ENCODE data around the gene NEDD4. TPM values are rescaled to one million over a fixed set of nuclear protein-coding genes. Genes with fewer than 3 reads are reported as not detected.

Gene NEDD4
- total and polyA plus RNA-seq, 11 donors: 1.8 to 14.8 (median 8.9) TPM

DNA sequence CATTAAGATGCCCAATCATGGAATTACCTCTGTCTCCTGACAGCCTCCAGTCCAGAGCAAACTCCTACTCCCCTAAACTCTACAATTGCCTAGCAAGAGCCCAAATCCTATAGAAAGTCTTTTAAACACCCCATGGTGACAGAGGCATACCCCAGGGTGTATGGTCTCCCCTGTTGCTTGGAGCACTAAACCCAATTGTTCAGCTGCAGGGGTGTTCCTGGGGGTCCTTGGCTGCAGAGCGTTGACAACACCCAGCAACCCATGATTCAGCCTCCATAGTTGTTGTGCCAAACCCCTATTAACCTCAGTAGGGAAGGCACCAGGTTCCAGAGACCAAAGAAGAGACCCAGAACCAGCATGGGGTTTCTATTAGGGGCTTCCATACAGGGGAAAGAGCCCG, 41.8 kb upstream of the NEDD4 start:
- no peaks in the 10 kb centered on the region for H3K9me3 ChIP-seq
- H3K27me3 ChIP-seq: no peaks in the 10 kb centered on the region
- H3K4me3 ChIP-seq: no peak overlapping the region
- no peaks in the 10 kb centered on the region for H3K36me3 ChIP-seq
- peaks cover 0 to 7% (median 2%) of the 10 kb centered on the region in 12 donors for H3K4me1 ChIP-seq
- DNase-seq (no peak), ATAC-seq (no peak)
- intact Hi-C loops (cut with DNase I): no loop called here
- H3K27ac ChIP-seq: no peak overlapping the region
- WGBS, 4 donors: 83 to 97% (median 90%) methylated on average over 2 of the region's 2 CpGs
- TF ChIP-seq CTCF (IDR thresholded peaks at IDR 0.05) (no peak), POLR2A (IDR thresholded peaks at IDR 0.05) (no peak)

- DNase-seq (no peak), ATAC-seq (no peak)
- Histone ChIP-seq H3K4me1 (peaks cover 0 to under 1% (median 0%) of the 10 kb centered on the region in 12 donors), H3K27me3 (no peaks in the 10 kb centered on the region), H3K4me3 (no peak overlapping the region), H3K9me3 (no peaks in the 10 kb centered on the region), H3K36me3 (no peaks in the 10 kb centered on the region), H3K27ac (no peak overlapping the region)
- TF ChIP-seq POLR2A (IDR thresholded peaks at IDR 0.05) (no peak), CTCF (IDR thresholded peaks at IDR 0.05) (no peak)
- 46 to 94% (median 78%) methylated on average over 1 to 2 of the region's 2 CpGs for WGBS, 4 donors
- intact Hi-C loops (cut with DNase I): no loop called here
Measured at GRCh38 chr15:56034514-56034913, 41.1 kb upstream of the NEDD4 start.

- 95 to 100% (median 98%) methylated on average over 1 of the region's 1 CpG for WGBS, 4 donors
- TF ChIP-seq POLR2A (IDR thresholded peaks at IDR 0.05): no peak
- no peak for TF ChIP-seq CTCF (IDR thresholded peaks at IDR 0.05)
- DNase-seq (no peak), ATAC-seq (no peak)
- Histone ChIP-seq H3K4me1 (no peaks in the 10 kb centered on the region), H3K9me3 (no peaks in the 10 kb centered on the region), H3K36me3 (no peaks in the 10 kb centered on the region), H3K27ac (no peak overlapping the region), H3K27me3 (no peaks in the 10 kb centered on the region), H3K4me3 (no peak overlapping the region)
- intact Hi-C loops (cut with DNase I): no loop called here
Measured at GRCh38 chr15:56032373-56032772, 39.0 kb upstream of the NEDD4 start.

- WGBS, 4 donors: 87 to 94% (median 89%) methylated on average over 6 of the region's 6 CpGs
- ATAC-seq (no peak), DNase-seq (no peak)
- no peak for TF ChIP-seq POLR2A (IDR thresholded peaks at IDR 0.05)
- TF ChIP-seq CTCF (IDR thresholded peaks at IDR 0.05): no peak
- intact Hi-C loops (cut with DNase I): no loop called here
- no peak overlapping the region for H3K4me3 ChIP-seq
- H3K36me3 ChIP-seq: no peaks in the 10 kb centered on the region
- no peaks in the 10 kb centered on the region for H3K9me3 ChIP-seq
- no peaks in the 10 kb centered on the region for H3K4me1 ChIP-seq
- H3K27me3 ChIP-seq: no peaks in the 10 kb centered on the region
- H3K27ac ChIP-seq: no peak overlapping the region
Measured at GRCh38 chr15:56031836-56032235, 38.4 kb upstream of the NEDD4 start.
